ENCODE measurements around the gene MYL3.

DNA sequence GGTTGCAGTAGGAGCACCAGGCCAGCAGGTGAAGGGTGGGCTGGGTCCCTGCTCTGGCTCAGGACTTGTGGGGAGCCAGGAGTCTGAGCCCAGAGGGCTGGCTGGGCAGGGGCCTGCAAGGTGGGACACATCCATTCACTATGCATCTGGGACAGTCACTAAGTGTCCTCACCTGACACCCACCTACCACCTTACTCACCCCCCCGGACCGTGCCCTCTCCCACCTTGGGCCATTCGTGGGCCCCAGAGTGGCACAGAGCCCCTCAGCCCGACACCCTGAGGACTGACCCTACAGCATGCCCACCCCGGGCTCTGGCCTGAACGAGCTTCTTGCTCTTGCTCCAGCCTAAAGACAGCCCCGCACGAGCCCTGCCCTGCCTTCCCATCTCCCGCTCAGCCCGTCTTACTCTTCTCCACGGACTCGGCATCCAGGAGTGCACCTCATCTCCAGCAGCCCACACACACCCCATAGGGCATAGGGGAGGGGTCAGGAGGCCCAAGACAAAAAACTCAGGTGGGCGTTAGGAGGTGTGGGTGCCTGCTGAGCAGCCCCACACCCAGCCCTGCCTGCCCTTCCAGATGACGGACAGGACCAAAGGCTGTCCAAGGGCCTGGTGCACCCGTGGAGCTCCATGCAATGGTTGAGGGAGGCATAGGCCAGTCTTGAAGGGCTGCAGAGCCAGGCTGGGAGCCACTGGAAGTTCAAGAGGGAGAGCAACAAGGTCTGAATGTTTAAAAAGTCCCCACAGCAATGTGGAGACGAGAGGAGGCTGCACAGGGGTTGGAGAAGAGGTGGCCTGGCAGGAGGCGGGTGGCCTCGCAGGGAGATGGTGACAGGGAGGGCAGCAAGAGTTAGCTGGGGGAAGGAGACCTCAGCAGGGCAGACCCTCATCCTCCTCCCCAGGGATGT lies 41.3 kb upstream of the MYL3 start:
- TF ChIP-seq, protein P1, sequence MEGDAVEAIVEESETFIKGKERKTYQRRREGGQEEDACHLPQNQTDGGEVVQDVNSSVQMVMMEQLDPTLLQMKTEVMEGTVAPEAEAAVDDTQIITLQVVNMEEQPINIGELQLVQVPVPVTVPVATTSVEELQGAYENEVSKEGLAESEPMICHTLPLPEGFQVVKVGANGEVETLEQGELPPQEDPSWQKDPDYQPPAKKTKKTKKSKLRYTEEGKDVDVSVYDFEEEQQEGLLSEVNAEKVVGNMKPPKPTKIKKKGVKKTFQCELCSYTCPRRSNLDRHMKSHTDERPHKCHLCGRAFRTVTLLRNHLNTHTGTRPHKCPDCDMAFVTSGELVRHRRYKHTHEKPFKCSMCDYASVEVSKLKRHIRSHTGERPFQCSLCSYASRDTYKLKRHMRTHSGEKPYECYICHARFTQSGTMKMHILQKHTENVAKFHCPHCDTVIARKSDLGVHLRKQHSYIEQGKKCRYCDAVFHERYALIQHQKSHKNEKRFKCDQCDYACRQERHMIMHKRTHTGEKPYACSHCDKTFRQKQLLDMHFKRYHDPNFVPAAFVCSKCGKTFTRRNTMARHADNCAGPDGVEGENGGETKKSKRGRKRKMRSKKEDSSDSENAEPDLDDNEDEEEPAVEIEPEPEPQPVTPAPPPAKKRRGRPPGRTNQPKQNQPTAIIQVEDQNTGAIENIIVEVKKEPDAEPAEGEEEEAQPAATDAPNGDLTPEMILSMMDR (optimal IDR thresholded peaks at IDR 0.05 in 1 of 3, IDR thresholded peaks at IDR 0.05 in 1 of 3, conservative IDR thresholded peaks at IDR 0.05 in 1 of 3; ENCODE audit: extremely low read depth in 1 of 3, insufficient read depth in 2 of 3, low read length in 3 of 3) = no peak
- no peak for TF ChIP-seq EZH2 (IDR thresholded peaks at IDR 0.05; ENCODE audit: low read length)
